Measurements from ENCODE around the gene TRNT1. TPM values are rescaled to one million over a fixed set of nuclear protein-coding genes. Genes with fewer than 3 reads are reported as not detected.

The TRNT1 gene
- total RNA-seq, result 14.5 TPM

- peak; percentile 93 to 96 (median 95) for DNase-seq (ENCODE audit: low read depth in 2 of 3, low spot score in 2 of 3)
Observed at GRCh38 chr3:3126477-3127431, at the start of gene TRNT1. TSS of gene TRNT1 (plus strand) at chr3:3126940. CDS start at chr3:3129041, 2,101 bp downstream.

- no peak for DNase-seq (ENCODE audit: low read depth in 2 of 3, low spot score in 2 of 3)
Observed at GRCh38 chr3:3080309-3080708, 46.4 kb upstream of the TRNT1 start.

GRCh38 chr3:3081381-3082233 is 45.1 kb upstream of the TRNT1 start:
- no peak for DNase-seq (ENCODE audit: low read depth in 2 of 3, low spot score in 2 of 3)

DNA sequence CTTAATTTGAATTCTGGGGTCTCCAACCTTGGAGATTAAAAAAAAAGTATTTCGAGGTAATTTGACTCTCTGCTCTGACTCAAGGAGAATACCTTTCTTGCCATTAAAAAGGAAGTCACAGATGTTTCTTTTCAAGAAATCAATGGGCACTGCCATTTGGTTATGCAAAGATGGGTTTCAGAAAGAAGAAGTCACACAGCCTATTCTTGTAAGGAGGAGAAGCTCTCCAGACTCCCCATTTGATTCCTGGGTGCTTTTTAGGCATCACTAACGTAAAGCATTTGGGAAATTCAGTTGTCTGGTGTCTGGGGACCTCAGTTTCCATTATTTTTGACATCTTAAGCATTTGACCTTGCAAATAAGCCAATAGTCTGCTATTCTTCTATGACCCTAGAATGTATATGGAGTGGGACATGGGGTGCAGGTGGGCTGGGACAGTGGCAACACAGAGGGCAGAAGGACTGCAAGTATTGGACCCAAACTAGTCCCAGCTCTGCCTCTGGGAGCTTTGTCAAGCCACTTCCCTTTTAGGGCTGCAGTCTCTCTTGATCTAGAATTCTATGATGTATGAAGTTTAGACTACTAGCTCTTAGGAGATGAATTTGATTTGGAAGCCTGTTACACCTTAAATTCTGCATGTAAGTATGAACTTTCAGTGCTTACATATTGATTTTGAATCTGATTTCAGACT is 44.4 kb upstream of the TRNT1 start:
- no peak for DNase-seq (ENCODE audit: low read depth in 2 of 3, low spot score in 2 of 3)

GRCh38 chr3:3084890-3085289 is 41.9 kb upstream of the TRNT1 start:
- DNase-seq (ENCODE audit: low read depth in 2 of 3, low spot score in 2 of 3), result no peak

DNA sequence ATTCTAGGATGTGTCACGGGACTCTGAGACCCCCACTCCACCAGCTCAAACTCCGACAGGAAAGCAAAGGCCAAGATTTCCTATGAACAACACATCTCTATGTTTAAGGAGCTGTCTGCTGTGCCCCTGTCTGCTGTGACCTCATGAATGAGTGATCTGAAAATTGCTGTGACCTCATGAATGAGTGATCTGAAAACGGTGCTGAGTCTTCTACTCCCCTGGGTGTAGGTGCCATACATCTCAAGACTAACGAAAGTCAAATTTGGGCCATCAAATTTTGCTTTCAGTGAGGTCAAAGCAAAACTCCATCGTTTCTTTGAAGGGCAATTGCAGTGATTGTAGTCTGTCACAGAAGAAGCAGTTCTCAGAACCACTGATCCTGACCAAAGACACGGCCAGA is 41.0 kb upstream of the TRNT1 start:
- DNase-seq (ENCODE audit: low read depth in 2 of 3, low spot score in 2 of 3), result no peak

DNA sequence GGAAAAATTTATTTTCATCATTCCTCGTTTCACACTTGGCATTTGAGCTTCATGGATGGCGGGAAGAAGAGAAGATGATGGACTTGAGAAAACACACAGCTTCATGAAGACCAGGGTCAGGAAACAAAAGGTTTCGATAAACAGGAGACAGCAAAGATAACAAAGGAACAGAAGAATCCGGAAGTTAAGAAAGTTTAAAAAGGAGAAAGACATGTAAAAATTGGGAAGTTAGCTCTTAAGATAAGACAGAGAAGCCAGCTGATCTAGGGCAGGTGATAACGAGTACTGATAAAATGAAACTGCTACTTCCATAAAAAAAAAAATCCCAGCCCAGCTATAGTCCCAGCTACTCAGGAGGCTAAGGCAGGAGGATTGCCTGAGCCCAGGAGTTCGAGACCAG is 40.5 kb upstream of the TRNT1 start:
- peak in 1 of 3 donors; percentile 4 for DNase-seq (ENCODE audit: low read depth in 2 of 3, low spot score in 2 of 3)

- no peak for DNase-seq (ENCODE audit: low read depth in 2 of 3, low spot score in 2 of 3)
Observed at GRCh38 chr3:3087279-3087678, 39.5 kb upstream of the TRNT1 start.

- DNase-seq (ENCODE audit: low read depth in 2 of 3, low spot score in 2 of 3), result no peak
Observed at GRCh38 chr3:3087716-3088465, 38.8 kb upstream of the TRNT1 start.

DNA sequence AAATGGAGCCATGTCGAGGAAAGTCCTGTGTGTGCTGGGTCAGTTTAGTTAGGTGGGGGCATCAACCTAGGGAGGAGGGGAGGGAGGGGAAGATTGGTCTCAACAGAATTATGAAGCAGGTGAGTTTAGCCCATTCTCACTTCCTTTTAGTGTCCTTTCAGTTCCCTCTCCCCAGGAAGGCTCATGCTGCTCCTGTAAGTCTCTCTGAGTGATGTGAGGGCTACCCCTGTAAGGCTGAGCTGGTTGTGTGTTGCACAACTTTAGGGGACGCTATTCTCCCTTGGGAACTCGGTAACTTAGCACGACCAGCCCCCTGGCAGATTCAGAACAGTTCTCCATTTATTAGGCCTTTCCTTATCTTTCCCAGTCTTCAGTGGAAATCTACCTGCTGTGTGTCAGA is 37.7 kb upstream of the TRNT1 start:
- DNase-seq (ENCODE audit: low read depth in 2 of 3, low spot score in 2 of 3), result no peak

DNA sequence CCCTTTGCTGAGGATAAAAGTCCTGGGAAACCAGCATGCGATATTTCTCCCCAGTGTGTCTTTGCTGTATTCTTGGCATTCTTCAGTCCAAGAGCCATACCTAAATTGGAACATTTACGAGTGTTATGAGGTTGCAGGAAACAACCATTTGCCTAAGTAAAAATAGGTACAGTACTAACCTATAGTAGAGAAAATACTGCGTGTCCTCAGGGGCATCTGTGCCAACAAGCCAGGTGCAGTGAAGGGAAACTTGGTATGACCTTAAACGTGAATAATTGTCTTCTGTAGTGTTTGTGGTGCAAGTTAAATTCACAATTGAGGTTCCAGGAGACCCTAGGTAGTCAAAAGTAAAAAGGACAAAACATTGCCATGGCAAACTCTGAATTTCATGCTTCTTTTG is 28.8 kb upstream of the TRNT1 start:
- no peak for DNase-seq (ENCODE audit: low read depth in 2 of 3, low spot score in 2 of 3)

GRCh38 chr3:3101660-3102458 is 24.9 kb upstream of the TRNT1 start:
- DNase-seq (ENCODE audit: low read depth in 2 of 3, low spot score in 2 of 3), result no peak

DNA sequence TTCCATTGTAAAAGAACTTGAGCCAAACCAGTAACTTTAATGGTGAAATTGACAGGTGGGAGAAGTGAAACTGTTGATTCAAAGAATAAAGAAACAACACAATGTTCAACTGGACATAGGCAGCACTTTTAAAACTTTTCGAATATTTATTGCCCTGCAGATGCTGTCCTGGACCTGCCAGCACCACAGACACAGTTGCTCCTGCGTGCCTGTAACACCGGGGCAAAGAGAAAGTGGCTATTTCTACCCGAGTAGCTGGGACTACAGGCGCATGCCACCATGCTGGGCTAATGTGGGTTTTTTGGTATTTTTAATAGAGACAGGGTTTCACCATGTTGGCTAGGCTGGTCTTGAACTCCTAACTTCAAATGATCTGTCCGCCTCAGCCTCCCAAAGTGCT is 24.0 kb upstream of the TRNT1 start:
- DNase-seq (ENCODE audit: low read depth in 2 of 3, low spot score in 2 of 3), result no peak

- DNase-seq (ENCODE audit: low read depth in 2 of 3, low spot score in 2 of 3), result no peak
Observed at GRCh38 chr3:3105246-3105645, 21.5 kb upstream of the TRNT1 start.

- no peak for DNase-seq (ENCODE audit: low read depth in 2 of 3, low spot score in 2 of 3)
Observed at GRCh38 chr3:3105815-3106214, 20.9 kb upstream of the TRNT1 start.

- DNase-seq (ENCODE audit: low read depth in 2 of 3, low spot score in 2 of 3), result no peak
Observed at GRCh38 chr3:3107181-3107580, 19.6 kb upstream of the TRNT1 start.

GRCh38 chr3:3107858-3108257 is 18.9 kb upstream of the TRNT1 start:
- no peak for DNase-seq (ENCODE audit: low read depth in 2 of 3, low spot score in 2 of 3)

GRCh38 chr3:3109407-3110298 is 17.1 kb upstream of the TRNT1 start:
- peak in 1 of 3 donors; percentile 9 for DNase-seq (ENCODE audit: low read depth in 2 of 3, low spot score in 2 of 3)

GRCh38 chr3:3110299-3110630 is 16.5 kb upstream of the TRNT1 start, which contains the start of gene IL5RA:
TSS of gene IL5RA (minus strand) at chr3:3110374. CDS start at chr3:3104984, 5,390 bp downstream.
- peak in 2 of 3 donors; percentile 37 to 73 for DNase-seq (ENCODE audit: low read depth in 2 of 3, low spot score in 2 of 3)

Measured in hematopoietic multipotent progenitor cell (in vitro differentiated cells).